GM23338 (cell line): ENCODE measurements around the gene R3HCC1L. TPM values are rescaled to one million over a fixed set of nuclear protein-coding genes. Genes with fewer than 3 reads are reported as not detected.
"Not testable (repeated sequence)": the region's sequence is repeated elsewhere in the genome, so short reads cannot be mapped to it uniquely, and the experiment has no call there.

Experiments
- ATAC-seq: fragments of 200-7000 bp; cut with Tn5 transposase; 3 replicates; pipeline ENCODE4 v1.9.1; 2020
- DNase-seq: peaks from one replicate; pipeline ENCODE4 v3.0.0-alpha.2; 2015; ENCODE audit warnings: low spot score
- H2AFZ ChIP-seq: fragments of 200-600 bp; sonication (generic); 2 replicates; pipeline ENCODE4 v1.8.0; 2016; ENCODE audit warnings: antibody characterized with exemption, mild to moderate bottlenecking, moderate library complexity
- H3F3A ChIP-seq: fragments of 200-600 bp; sonication (generic); replicated peaks from 2 replicates; pipeline ENCODE4 v1.8.0; 2017; ENCODE audit warnings: antibody characterized with exemption, mixed run types, low read depth
- H3K27ac ChIP-seq: fragments of 200-600 bp; sonication (generic); 2 replicates; pipeline ENCODE4 v1.6.1; 2016; ENCODE audit warnings: low read depth
- H3K27me3 ChIP-seq: fragments of 200-600 bp; sonication (generic); 2 replicates; pipeline ENCODE4 v1.8.0; 2016; ENCODE audit warnings: mild to moderate bottlenecking, mixed run types, moderate library complexity; ENCODE audit not compliant: insufficient read depth
- H3K36me3 ChIP-seq: fragments of 200-600 bp; sonication (generic); 2 replicates; pipeline ENCODE4 v1.8.0; 2016; ENCODE audit warnings: mild to moderate bottlenecking; ENCODE audit not compliant: insufficient read depth
- H3K4me1 ChIP-seq: fragments of 200-600 bp; sonication (generic); 2 replicates; pipeline ENCODE4 v1.8.0; 2016; ENCODE audit warnings: mild to moderate bottlenecking, moderate library complexity; ENCODE audit not compliant: insufficient read depth
- H3K4me2 ChIP-seq: fragments of 200-600 bp; sonication (generic); 2 replicates; pipeline ENCODE4 v1.7.1; 2017; ENCODE audit warnings: mixed run types
- H3K4me3 ChIP-seq: fragments of 200-600 bp; sonication (generic); 2 replicates; pipeline ENCODE4 v1.6.1; 2016; ENCODE audit warnings: mixed run types
- H3K79me2 ChIP-seq: fragments of 200-600 bp; sonication (generic); replicated peaks from 2 replicates; pipeline ENCODE4 v1.8.0; 2017; ENCODE audit warnings: mild to moderate bottlenecking; ENCODE audit not compliant: insufficient read depth
- H3K9me2 ChIP-seq: fragments of 200-600 bp; sonication (generic); 2 replicates; pipeline ENCODE4 v1.8.0; 2017; ENCODE audit not compliant: insufficient read depth
- H4K20me1 ChIP-seq: fragments of 200-600 bp; sonication (generic); replicated peaks from 2 replicates; pipeline ENCODE4 v1.8.0; 2017; ENCODE audit warnings: mild to moderate bottlenecking; ENCODE audit not compliant: insufficient read depth
- H3K27ac Mint-ChIP-seq: 2 replicates; pipeline ENCODE4 v1.8.0; 2020; ENCODE audit warnings: inconsistent platforms, mild to moderate bottlenecking, moderate library complexity, mixed read lengths
- H3K27me3 Mint-ChIP-seq: 3 replicates; pipeline ENCODE4 v1.8.0; 2022; ENCODE audit warnings: low read depth, mild to moderate bottlenecking, moderate library complexity, mixed read lengths, inconsistent platforms; ENCODE audit not compliant: insufficient read depth, poor library complexity
- H3K36me3 Mint-ChIP-seq: 3 replicates; pipeline ENCODE4 v1.8.0; 2021; ENCODE audit warnings: low read depth, mild to moderate bottlenecking, inconsistent platforms, moderate library complexity, mixed read lengths
- H3K4me1 Mint-ChIP-seq: 3 replicates; pipeline ENCODE4 v1.8.0; 2020; ENCODE audit warnings: mild to moderate bottlenecking, inconsistent platforms, mixed read lengths
- H3K4me3 Mint-ChIP-seq: 3 replicates; pipeline ENCODE4 v1.8.0; 2021; ENCODE audit warnings: moderate library complexity, mild to moderate bottlenecking, inconsistent platforms, mixed read lengths
- H3K9me3 Mint-ChIP-seq: 3 replicates; pipeline ENCODE4 v1.8.0; 2020; ENCODE audit warnings: moderate library complexity, mild to moderate bottlenecking, inconsistent platforms, mixed read lengths
- CREB1 ChIP-seq: fragments of 250-450 bp; sonication (Bioruptor Pico); IDR thresholded peaks from 2 replicates; pipeline ENCODE4 v1.5.0; 2020; ENCODE audit warnings: low read depth, mild to moderate bottlenecking, moderate library complexity
- EZH2 ChIP-seq: fragments of 200-600 bp; sonication (generic); IDR thresholded peaks from one replicate; pipeline ENCODE4 v1.8.0; 2017; ENCODE audit warnings: antibody characterized with exemption, mild to moderate bottlenecking, low read depth; ENCODE audit not compliant: unreplicated experiment
- EZH2phosphoT487 ChIP-seq: fragments of 200-600 bp; sonication (generic); IDR thresholded peaks from one replicate; pipeline ENCODE4 v1.8.1; 2018; ENCODE audit warnings: antibody characterized with exemption; ENCODE audit not compliant: unreplicated experiment
- JUNB ChIP-seq: IDR thresholded peaks from one replicate; pipeline ENCODE4 v1.6.1; 2016; ENCODE audit warnings: antibody characterized with exemption; ENCODE audit not compliant: unreplicated experiment
- NANOG ChIP-seq: IDR thresholded peaks from 2 replicates; pipeline ENCODE4 v1.6.1; 2016; ENCODE audit warnings: antibody characterized with exemption, borderline replicate concordance
- POLR2AphosphoS5 ChIP-seq: IDR thresholded peaks from 2 replicates; pipeline ENCODE4 v1.6.1; 2016; ENCODE audit warnings: antibody characterized with exemption, low read depth
- ZNF114 ChIP-seq: fragments of 250-450 bp; sonication (Bioruptor Pico); IDR thresholded peaks from 2 replicates; pipeline ENCODE4 v1.5.0; 2020; ENCODE audit warnings: mild to moderate bottlenecking, moderate library complexity
- polyA plus RNA-seq: library from polyadenylated mRNA; unstranded; fragments of >200 nt; fragmentation: Nextera tagmentation; extraction: Ambion mirVana; gene quantifications from 2 replicates; pipeline ENCODE4 v1.2.1, GENCODE V29; 2016
- total RNA-seq: library from RNA; depleted of rRNA; stranded (reverse); fragments of >200 nt; shearing (Covaris generic); gene quantifications from 2 replicates; pipeline ENCODE4 v1.2.3, GENCODE V29; 2014
- TF ChIP-seq, protein P1 (sequence below): IDR thresholded peaks from 2 replicates; pipeline ENCODE4 v1.6.1; 2016; ENCODE audit warnings: antibody characterized with exemption
- TF ChIP-seq, protein P2 (sequence below): fragments of 250-450 bp; sonication (Bioruptor Pico); IDR thresholded peaks from 2 replicates; pipeline ENCODE4 v1.5.0; 2020; ENCODE audit warnings: mild to moderate bottlenecking, moderate library complexity

Gene R3HCC1L
- total and polyA plus RNA-seq, 2 experiments from 2014 or later, result 9.3 to 15.8 TPM

DNA sequence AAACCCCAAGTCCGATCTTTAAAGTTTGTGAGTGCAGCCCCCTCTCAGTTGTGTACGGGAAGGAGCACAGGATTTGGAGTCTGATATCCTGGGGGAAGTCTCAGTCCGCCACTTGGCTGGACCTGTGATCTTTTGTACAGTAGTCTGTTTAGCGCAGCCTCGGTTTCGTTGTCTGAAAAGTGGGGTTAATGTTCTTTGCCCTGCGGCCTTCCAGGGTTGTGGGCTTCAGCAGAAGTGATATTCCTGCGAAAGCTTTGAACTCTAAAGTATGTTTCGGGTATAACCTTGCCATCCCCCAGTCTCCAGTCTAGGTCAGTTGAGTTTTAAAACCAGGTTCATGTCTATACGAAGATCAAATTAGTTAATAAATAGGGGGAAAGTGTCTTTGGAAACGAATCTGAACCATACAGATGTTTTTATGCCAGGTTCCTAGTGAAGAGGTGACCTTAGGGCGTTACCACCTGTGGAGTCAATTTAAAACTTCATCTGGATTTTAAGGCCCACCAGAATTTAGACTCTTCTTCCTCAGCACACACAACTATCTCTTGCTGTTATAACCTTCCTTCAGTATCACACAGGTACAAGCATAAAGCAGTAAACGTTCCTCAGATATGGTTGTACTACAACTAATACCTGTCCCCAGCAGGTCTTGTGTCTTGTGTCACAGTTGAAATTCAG, 904 bp downstream of the R3HCC1L start:
- Mint-ChIP-seq H3K4me1 (peaks cover 23% of the 10 kb centered on the region), H3K4me3 (peak overlapping the region; percentile 93), H3K27me3 (peaks cover 10% of the 10 kb centered on the region), H3K9me3 (peaks cover 20% of the 10 kb centered on the region), H3K36me3 (peaks cover 20% of the 10 kb centered on the region), H3K27ac (peak overlapping the region; percentile 63; the same call in 1 of the 2 replicates)
- ATAC-seq, result peak; percentile 6; the same call in 2 of the 3 replicates
- H2AFZ ChIP-seq, result peak overlapping the region; percentile 98
- DNase-seq, result peak; percentile 8
- no peaks in the 10 kb centered on the region for H3K27me3 ChIP-seq
- peaks cover 54% of the 10 kb centered on the region for H3K79me2 ChIP-seq
- H3K9me2 ChIP-seq, result peaks cover 11% of the 10 kb centered on the region
- peaks cover 19% of the 10 kb centered on the region for H3K4me1 ChIP-seq
- H3K4me3 ChIP-seq, result peak overlapping the region; percentile 93
- H3K36me3 ChIP-seq, result no peaks in the 10 kb centered on the region
- TF ChIP-seq NANOG (no peak), ZNF114 (CRISPR knock-in tag) (no peak), JUNB (no peak), EZH2phosphoT487 (no peak), POLR2AphosphoS5 (no peak)
- peak overlapping the region; percentile 82; the same call in 1 of the 2 replicates for H3K27ac ChIP-seq
- no peaks in the 10 kb centered on the region; the same call in none of the 2 replicates for H3F3A ChIP-seq
- peaks cover 9% of the 10 kb centered on the region; the same call in 1 of the 2 replicates for H4K20me1 ChIP-seq
- H3K4me2 ChIP-seq, result peak overlapping the region; percentile 98

DNA sequence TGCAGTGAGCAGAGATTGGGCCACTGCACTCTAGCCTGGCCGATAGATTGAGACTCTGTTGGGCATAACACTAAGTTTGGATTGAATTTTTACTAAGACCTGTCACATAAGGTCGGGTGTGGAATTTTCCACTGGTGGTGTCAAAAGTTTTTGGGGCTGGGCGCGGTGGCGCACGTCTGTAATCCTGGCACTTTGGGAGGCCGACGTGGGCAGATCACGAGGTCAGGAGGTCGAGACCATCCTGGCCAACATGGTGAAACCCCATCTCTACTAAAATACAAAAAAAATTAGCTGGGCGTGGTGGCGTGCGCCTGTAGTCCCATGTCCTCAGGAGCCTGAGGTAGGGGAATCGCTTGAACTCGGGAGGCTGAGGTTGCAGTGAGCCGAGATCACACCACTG, 2.3 kb downstream of the R3HCC1L start:
- not testable (repeated sequence) for H3K27ac ChIP-seq, H3K4me2 ChIP-seq, H3F3A ChIP-seq, H3K4me3 ChIP-seq, H3K36me3 ChIP-seq, H3K4me3 Mint-ChIP-seq, H2AFZ ChIP-seq, H3K27me3 ChIP-seq, ATAC-seq, H3K27ac Mint-ChIP-seq, DNase-seq
- Histone ChIP-seq H4K20me1 (peaks cover 15% of the 10 kb centered on the region; the same call in 1 of the 2 replicates), H3K79me2 (peaks cover 68% of the 10 kb centered on the region), H3K4me1 (peaks cover 19% of the 10 kb centered on the region), H3K9me2 (peaks cover 11% of the 10 kb centered on the region)
- peaks cover 30% of the 10 kb centered on the region for H3K4me1 Mint-ChIP-seq
- peaks cover 10% of the 10 kb centered on the region for H3K27me3 Mint-ChIP-seq
- H3K36me3 Mint-ChIP-seq, result peaks cover 18% of the 10 kb centered on the region
- H3K9me3 Mint-ChIP-seq, result peaks cover 18% of the 10 kb centered on the region

- 0 out of 2 replicates have a peak overlapping the region, but pooled peaks have one; percentile 3 for H3K4me2 ChIP-seq
- Mint-ChIP-seq H3K27me3 (peaks cover 6% of the 10 kb centered on the region), H3K4me1 (peaks cover 30% of the 10 kb centered on the region), H3K27ac (no peak overlapping the region), H3K9me3 (peaks cover 8% of the 10 kb centered on the region), H3K36me3 (peaks cover 11% of the 10 kb centered on the region), H3K4me3 (no peak overlapping the region)
- H3K9me2 ChIP-seq, result peaks cover 11% of the 10 kb centered on the region
- DNase-seq, result no peak
- H3K27ac ChIP-seq, result no peak overlapping the region
- no peak overlapping the region for H3K4me3 ChIP-seq
- peaks cover 81% of the 10 kb centered on the region for H3K79me2 ChIP-seq
- H3F3A ChIP-seq, result no peaks in the 10 kb centered on the region; the same call in none of the 2 replicates
- no peaks in the 10 kb centered on the region for H3K36me3 ChIP-seq
- ATAC-seq, result no peak
- H3K27me3 ChIP-seq, result no peaks in the 10 kb centered on the region
- H2AFZ ChIP-seq, result no peak overlapping the region
- peaks cover 19% of the 10 kb centered on the region for H3K4me1 ChIP-seq
- peaks cover 15% of the 10 kb centered on the region; the same call in 1 of the 2 replicates for H4K20me1 ChIP-seq
- TF ChIP-seq CREB1 (CRISPR knock-in tag) (no peak), ZNF114 (CRISPR knock-in tag) (no peak), POLR2AphosphoS5 (no peak), EZH2 (no peak)
- TF ChIP-seq, protein P1, sequence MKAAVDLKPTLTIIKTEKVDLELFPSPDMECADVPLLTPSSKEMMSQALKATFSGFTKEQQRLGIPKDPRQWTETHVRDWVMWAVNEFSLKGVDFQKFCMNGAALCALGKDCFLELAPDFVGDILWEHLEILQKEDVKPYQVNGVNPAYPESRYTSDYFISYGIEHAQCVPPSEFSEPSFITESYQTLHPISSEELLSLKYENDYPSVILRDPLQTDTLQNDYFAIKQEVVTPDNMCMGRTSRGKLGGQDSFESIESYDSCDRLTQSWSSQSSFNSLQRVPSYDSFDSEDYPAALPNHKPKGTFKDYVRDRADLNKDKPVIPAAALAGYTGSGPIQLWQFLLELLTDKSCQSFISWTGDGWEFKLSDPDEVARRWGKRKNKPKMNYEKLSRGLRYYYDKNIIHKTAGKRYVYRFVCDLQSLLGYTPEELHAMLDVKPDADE, result no peak
- TF ChIP-seq, protein P2, sequence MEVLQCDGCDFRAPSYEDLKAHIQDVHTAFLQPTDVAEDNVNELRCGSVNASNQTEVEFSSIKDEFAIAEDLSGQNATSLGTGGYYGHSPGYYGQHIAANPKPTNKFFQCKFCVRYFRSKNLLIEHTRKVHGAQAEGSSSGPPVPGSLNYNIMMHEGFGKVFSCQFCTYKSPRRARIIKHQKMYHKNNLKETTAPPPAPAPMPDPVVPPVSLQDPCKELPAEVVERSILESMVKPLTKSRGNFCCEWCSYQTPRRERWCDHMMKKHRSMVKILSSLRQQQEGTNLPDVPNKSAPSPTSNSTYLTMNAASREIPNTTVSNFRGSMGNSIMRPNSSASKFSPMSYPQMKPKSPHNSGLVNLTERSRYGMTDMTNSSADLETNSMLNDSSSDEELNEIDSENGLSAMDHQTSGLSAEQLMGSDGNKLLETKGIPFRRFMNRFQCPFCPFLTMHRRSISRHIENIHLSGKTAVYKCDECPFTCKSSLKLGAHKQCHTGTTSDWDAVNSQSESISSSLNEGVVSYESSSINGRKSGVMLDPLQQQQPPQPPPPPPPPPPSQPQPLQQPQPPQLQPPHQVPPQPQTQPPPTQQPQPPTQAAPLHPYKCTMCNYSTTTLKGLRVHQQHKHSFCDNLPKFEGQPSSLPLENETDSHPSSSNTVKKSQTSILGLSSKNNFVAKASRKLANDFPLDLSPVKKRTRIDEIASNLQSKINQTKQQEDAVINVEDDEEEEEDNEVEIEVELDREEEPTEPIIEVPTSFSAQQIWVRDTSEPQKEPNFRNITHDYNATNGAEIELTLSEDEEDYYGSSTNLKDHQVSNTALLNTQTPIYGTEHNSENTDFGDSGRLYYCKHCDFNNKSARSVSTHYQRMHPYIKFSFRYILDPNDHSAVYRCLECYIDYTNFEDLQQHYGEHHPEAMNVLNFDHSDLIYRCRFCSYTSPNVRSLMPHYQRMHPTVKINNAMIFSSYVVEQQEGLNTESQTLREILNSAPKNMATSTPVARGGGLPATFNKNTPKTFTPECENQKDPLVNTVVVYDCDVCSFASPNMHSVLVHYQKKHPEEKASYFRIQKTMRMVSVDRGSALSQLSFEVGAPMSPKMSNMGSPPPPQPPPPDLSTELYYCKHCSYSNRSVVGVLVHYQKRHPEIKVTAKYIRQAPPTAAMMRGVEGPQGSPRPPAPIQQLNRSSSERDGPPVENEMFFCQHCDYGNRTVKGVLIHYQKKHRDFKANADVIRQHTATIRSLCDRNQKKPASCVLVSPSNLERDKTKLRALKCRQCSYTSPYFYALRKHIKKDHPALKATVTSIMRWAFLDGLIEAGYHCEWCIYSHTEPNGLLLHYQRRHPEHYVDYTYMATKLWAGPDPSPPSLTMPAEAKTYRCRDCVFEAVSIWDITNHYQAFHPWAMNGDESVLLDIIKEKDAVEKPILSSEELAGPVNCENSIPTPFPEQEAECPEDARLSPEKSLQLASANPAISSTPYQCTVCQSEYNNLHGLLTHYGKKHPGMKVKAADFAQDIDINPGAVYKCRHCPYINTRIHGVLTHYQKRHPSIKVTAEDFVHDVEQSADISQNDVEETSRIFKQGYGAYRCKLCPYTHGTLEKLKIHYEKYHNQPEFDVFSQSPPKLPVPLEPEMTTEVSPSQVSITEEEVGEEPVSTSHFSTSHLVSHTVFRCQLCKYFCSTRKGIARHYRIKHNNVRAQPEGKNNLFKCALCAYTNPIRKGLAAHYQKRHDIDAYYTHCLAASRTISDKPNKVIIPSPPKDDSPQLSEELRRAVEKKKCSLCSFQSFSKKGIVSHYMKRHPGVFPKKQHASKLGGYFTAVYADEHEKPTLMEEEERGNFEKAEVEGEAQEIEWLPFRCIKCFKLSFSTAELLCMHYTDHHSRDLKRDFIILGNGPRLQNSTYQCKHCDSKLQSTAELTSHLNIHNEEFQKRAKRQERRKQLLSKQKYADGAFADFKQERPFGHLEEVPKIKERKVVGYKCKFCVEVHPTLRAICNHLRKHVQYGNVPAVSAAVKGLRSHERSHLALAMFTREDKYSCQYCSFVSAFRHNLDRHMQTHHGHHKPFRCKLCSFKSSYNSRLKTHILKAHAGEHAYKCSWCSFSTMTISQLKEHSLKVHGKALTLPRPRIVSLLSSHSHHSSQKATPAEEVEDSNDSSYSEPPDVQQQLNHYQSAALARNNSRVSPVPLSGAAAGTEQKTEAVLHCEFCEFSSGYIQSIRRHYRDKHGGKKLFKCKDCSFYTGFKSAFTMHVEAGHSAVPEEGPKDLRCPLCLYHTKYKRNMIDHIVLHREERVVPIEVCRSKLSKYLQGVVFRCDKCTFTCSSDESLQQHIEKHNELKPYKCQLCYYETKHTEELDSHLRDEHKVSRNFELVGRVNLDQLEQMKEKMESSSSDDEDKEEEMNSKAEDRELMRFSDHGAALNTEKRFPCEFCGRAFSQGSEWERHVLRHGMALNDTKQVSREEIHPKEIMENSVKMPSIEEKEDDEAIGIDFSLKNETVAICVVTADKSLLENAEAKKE (CRISPR knock-in tag), result no peak
Measured at GRCh38 chr10:98138031-98138430, 3.6 kb downstream of the R3HCC1L start.
